Esophagus squamous epithelium (tissue), 4 donors: ENCODE data around the gene RPTOR.

Source experiments
- POLR2A ChIP-seq, 4 donors: fragments of 450-650 bp; IDR thresholded peaks; one replicate each; pipeline ENCODE4 v1.6.1; 2017; ENCODE audit warnings: antibody characterized with exemption in 4 of 4, mild to moderate bottlenecking in 4 of 4, moderate library complexity in 3 of 4
- TF ChIP-seq, protein P1 (sequence below), 6 experiments: fragments of 450-650 bp in 4 of 6; fragments of 200-600 bp in 2 of 6; sonication (generic) in 2 of 6; IDR thresholded peaks; one replicate each; pipeline ENCODE4 v1.5.1; 2016 to 2019; ENCODE audit warnings: antibody characterized with exemption in 6 of 6, mild to moderate bottlenecking in 4 of 6, moderate library complexity in 4 of 6

DNA sequence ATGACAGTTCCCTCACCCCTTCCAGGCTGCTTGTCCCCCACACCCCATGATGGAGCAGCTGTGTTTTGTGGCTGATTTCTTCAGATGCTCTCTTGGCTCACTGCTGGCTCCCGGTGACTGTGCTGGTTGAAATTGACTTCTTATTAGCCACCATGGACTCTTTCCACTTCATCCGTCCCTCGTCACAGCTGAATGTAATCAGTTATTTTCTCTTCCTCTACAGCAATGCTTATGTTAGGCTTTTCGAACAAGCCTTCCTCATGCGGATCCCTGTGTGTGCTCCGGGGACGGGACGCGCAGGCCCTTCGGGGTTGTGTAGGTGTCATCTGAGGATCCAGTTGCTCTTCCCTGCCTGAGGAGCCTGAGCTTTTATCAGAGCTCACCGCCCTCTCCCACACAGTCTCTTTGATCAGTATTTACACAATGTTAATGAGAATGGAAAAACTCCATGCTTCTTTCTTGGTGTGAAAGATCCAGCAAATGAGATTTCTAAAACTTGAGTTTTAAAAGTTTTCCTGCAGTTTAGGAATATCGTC lies 87.5 kb downstream of the RPTOR start:
- TF ChIP-seq, protein P1, sequence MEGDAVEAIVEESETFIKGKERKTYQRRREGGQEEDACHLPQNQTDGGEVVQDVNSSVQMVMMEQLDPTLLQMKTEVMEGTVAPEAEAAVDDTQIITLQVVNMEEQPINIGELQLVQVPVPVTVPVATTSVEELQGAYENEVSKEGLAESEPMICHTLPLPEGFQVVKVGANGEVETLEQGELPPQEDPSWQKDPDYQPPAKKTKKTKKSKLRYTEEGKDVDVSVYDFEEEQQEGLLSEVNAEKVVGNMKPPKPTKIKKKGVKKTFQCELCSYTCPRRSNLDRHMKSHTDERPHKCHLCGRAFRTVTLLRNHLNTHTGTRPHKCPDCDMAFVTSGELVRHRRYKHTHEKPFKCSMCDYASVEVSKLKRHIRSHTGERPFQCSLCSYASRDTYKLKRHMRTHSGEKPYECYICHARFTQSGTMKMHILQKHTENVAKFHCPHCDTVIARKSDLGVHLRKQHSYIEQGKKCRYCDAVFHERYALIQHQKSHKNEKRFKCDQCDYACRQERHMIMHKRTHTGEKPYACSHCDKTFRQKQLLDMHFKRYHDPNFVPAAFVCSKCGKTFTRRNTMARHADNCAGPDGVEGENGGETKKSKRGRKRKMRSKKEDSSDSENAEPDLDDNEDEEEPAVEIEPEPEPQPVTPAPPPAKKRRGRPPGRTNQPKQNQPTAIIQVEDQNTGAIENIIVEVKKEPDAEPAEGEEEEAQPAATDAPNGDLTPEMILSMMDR (IDR thresholded peaks at IDR 0.05), result no peak
- TF ChIP-seq POLR2A (IDR thresholded peaks at IDR 0.05), result no peak
